CD4-positive, CD25-positive, alpha-beta regulatory T cell (primary cell): ENCODE results near the gene CD79A. TPM values are rescaled to one million over a fixed set of nuclear protein-coding genes. Genes with fewer than 3 reads are reported as not detected.
"Not testable (repeated sequence)": the region's sequence is repeated elsewhere in the genome, so short reads cannot be mapped to it uniquely, and the experiment has no call there.

Experiments used
- ATAC-seq, 2 donors: fragments of 150-1000 bp; cut with Tn5 transposase; one replicate each; pipeline ENCODE4 v1.10.0; 2021; ENCODE audit warnings: low read depth in 2 of 2, moderate number of reproducible peaks in 2 of 2, moderate library complexity in 1 of 2
- DNase-seq, 3 donors: peaks; one replicate each; pipeline versions ENCODE4 v3.0.0 to v3.0.0-alpha.2; 2012 to 2022; ENCODE audit warnings: mixed read lengths in 1 of 3
- H3K27ac ChIP-seq: one replicate; pipeline ENCODE4 v1.7.0; 2013; ENCODE audit warnings: mild to moderate bottlenecking, low read length; ENCODE audit not compliant: insufficient read depth, poor library complexity, severe bottlenecking
- H3K27me3 ChIP-seq: one replicate; pipeline ENCODE4 v1.7.0; 2013; ENCODE audit warnings: low read length; ENCODE audit not compliant: control insufficient read depth, insufficient read depth
- H3K36me3 ChIP-seq: one replicate; pipeline ENCODE4 v1.7.0; 2013; ENCODE audit warnings: mild to moderate bottlenecking, low read length, moderate library complexity; ENCODE audit not compliant: control insufficient read depth, insufficient read depth
- H3K4me1 ChIP-seq: 2 replicates; pipeline ENCODE4 v1.7.0; 2013; ENCODE audit warnings: mild to moderate bottlenecking, low read length; ENCODE audit not compliant: insufficient read depth, control insufficient read depth, poor library complexity, severe bottlenecking
- H3K4me3 ChIP-seq: one replicate; pipeline ENCODE4 v1.7.0; 2013; ENCODE audit warnings: low read depth, mild to moderate bottlenecking, low read length, moderate library complexity
- H3K9me3 ChIP-seq, 2 experiments: 1 replicate in 1 of 2; 2 replicates in 1 of 2; pipeline ENCODE4 v1.7.0; 2013; ENCODE audit warnings: low read length in 2 of 2, mild to moderate bottlenecking in 1 of 2, moderate library complexity in 1 of 2; ENCODE audit not compliant: control insufficient read depth in 2 of 2
- H3K27ac Mint-ChIP-seq, 3 donors: one replicate each; pipeline ENCODE4 v1.8.0; 2020 to 2022; ENCODE audit warnings: mild to moderate bottlenecking in 3 of 3, mixed read lengths in 3 of 3, moderate library complexity in 2 of 3
- H3K27me3 Mint-ChIP-seq: one replicate; pipeline ENCODE4 v1.8.0; 2022; ENCODE audit warnings: mild to moderate bottlenecking, mixed read lengths
- H3K36me3 Mint-ChIP-seq: one replicate; pipeline ENCODE4 v1.8.0; 2020; ENCODE audit warnings: mixed read lengths
- H3K4me1 Mint-ChIP-seq, 4 donors: one replicate each; pipeline ENCODE4 v1.8.0; 2020 to 2022; ENCODE audit warnings: mixed read lengths in 4 of 4, mild to moderate bottlenecking in 1 of 4
- H3K4me3 Mint-ChIP-seq, 4 donors: one replicate each; pipeline ENCODE4 v1.8.0; 2020 to 2022; ENCODE audit warnings: mild to moderate bottlenecking in 4 of 4, mixed read lengths in 4 of 4, moderate library complexity in 3 of 4
- H3K9me3 Mint-ChIP-seq, 7 donors: one replicate each; pipeline ENCODE4 v1.8.0; 2020 to 2022; ENCODE audit warnings: mixed read lengths in 7 of 7, mild to moderate bottlenecking in 3 of 7, moderate library complexity in 2 of 7
- polyA plus RNA-seq, 4 donors: library from polyadenylated mRNA; unstranded; fragments of 300-500 nt; fragmentation: Illumina TruSeq; gene quantifications; one replicate each; pipeline ENCODE4 v1.2.3, GENCODE V29; 2021
- total RNA-seq: library from RNA; stranded (reverse); gene quantifications from one replicate; pipeline ENCODE4 v1.2.3, GENCODE V29; 2022

CD79A gene
- total and polyA plus RNA-seq, 5 donors from 2014 or later: 4.9 to 17.9 (median 15.9) TPM

- Mint-ChIP-seq H3K9me3 (peaks cover 0 to 5% (median 0%) of the 10 kb centered on the region in 7 donors), H3K27me3 (peaks cover 28% of the 10 kb centered on the region), H3K27ac (peak overlapping the region; percentile 57 to 87 (median 74)), H3K36me3 (peaks cover 12% of the 10 kb centered on the region), H3K4me3 (peak overlapping the region; percentile 22 to 65 (median 40)), H3K4me1 (peaks cover 0 to 56% (median 21%) of the 10 kb centered on the region in 4 donors)
- peak in 1 of 2 donors; percentile 9 for ATAC-seq
- DNase-seq: no peak
- H3K27ac ChIP-seq: no peak overlapping the region
- no peaks in the 10 kb centered on the region for H3K9me3 ChIP-seq
- no peak overlapping the region for H3K4me3 ChIP-seq
- H3K36me3 ChIP-seq: peaks cover 15% of the 10 kb centered on the region
- peaks cover 32% of the 10 kb centered on the region for H3K4me1 ChIP-seq
- peaks cover 6% of the 10 kb centered on the region for H3K27me3 ChIP-seq
Observed at GRCh38 chr19:41910240-41910991, 33.3 kb downstream of the CD79A start.

- Histone ChIP-seq H3K9me3 (no peaks in the 10 kb centered on the region), H3K27me3 (peaks cover 10% of the 10 kb centered on the region), H3K27ac (no peak overlapping the region), H3K4me3 (no peak overlapping the region), H3K36me3 (peaks cover 6% of the 10 kb centered on the region), H3K4me1 (peaks cover 41% of the 10 kb centered on the region)
- peaks cover 0 to 5% (median 0%) of the 10 kb centered on the region in 7 donors for H3K9me3 Mint-ChIP-seq
- DNase-seq (peak in 1 of 3 donors; percentile 45), ATAC-seq (peak; percentile 18 to 26)
- H3K27ac Mint-ChIP-seq: peak overlapping the region; percentile 57 to 87 (median 79)
- H3K4me3 Mint-ChIP-seq: peak overlapping the region in 3 of 4 donors; percentile 58 to 74 (median 65)
- peaks cover 7% of the 10 kb centered on the region for H3K36me3 Mint-ChIP-seq
- peaks cover 28% of the 10 kb centered on the region for H3K27me3 Mint-ChIP-seq
- peaks cover 0 to 49% (median 16%) of the 10 kb centered on the region in 4 donors for H3K4me1 Mint-ChIP-seq
Observed at GRCh38 chr19:41910992-41911888, 34.2 kb downstream of the CD79A start.

GRCh38 chr19:41911889-41912731 is 35.0 kb downstream of the CD79A start:
- Mint-ChIP-seq H3K4me1 (peaks cover 0 to 44% (median 15%) of the 10 kb centered on the region in 4 donors), H3K27ac (peak overlapping the region; percentile 38 to 87 (median 73))
- DNase-seq: no peak

GRCh38 chr19:41912899-41913537 is 35.9 kb downstream of the CD79A start:
- peaks cover 0 to 5% (median 0%) of the 10 kb centered on the region in 7 donors for H3K9me3 Mint-ChIP-seq
- H3K36me3 Mint-ChIP-seq: no peaks in the 10 kb centered on the region
- DNase-seq: no peak
- peak in 1 of 2 donors; percentile 4 for ATAC-seq
- peaks cover 37% of the 10 kb centered on the region for H3K4me1 ChIP-seq
- H3K27ac Mint-ChIP-seq: no peak overlapping the region
- no peaks in the 10 kb centered on the region for H3K36me3 ChIP-seq
- H3K4me3 Mint-ChIP-seq: peak overlapping the region in 1 of 4 donors; percentile 62
- H3K27me3 Mint-ChIP-seq: peaks cover 28% of the 10 kb centered on the region
- no peak overlapping the region for H3K27ac ChIP-seq
- peaks cover 0 to 40% (median 15%) of the 10 kb centered on the region in 4 donors for H3K4me1 Mint-ChIP-seq
- no peak overlapping the region for H3K4me3 ChIP-seq
- H3K9me3 ChIP-seq: no peaks in the 10 kb centered on the region
- peaks cover 19% of the 10 kb centered on the region for H3K27me3 ChIP-seq

More at GRCh38 chr19:41911889-41912731, 35.0 kb downstream of the CD79A start:
- H3K4me3 ChIP-seq: no peak overlapping the region
- Mint-ChIP-seq H3K27me3 (peaks cover 28% of the 10 kb centered on the region), H3K9me3 (peaks cover 0 to 5% (median 0%) of the 10 kb centered on the region in 7 donors), H3K4me3 (peak overlapping the region; percentile 58 to 74 (median 62)), H3K36me3 (peaks cover 3% of the 10 kb centered on the region)
- H3K27me3 ChIP-seq: peaks cover 19% of the 10 kb centered on the region
- peaks cover under 1% of the 10 kb centered on the region for H3K36me3 ChIP-seq
- H3K27ac ChIP-seq: no peak overlapping the region
- ATAC-seq: no peak
- no peaks in the 10 kb centered on the region for H3K9me3 ChIP-seq
- H3K4me1 ChIP-seq: peaks cover 39% of the 10 kb centered on the region

GRCh38 chr19:41913538-41914423 is 36.7 kb downstream of the CD79A start:
- H3K36me3 ChIP-seq: no peaks in the 10 kb centered on the region
- peaks cover 37% of the 10 kb centered on the region for H3K4me1 ChIP-seq
- Mint-ChIP-seq H3K27me3 (peaks cover 28% of the 10 kb centered on the region), H3K4me1 (peaks cover 0 to 40% (median 15%) of the 10 kb centered on the region in 4 donors), H3K27ac (peak overlapping the region in 1 of 3 donors; percentile 53), H3K9me3 (peaks cover 0 to 5% (median 0%) of the 10 kb centered on the region in 7 donors), H3K36me3 (no peaks in the 10 kb centered on the region), H3K4me3 (peak overlapping the region in 2 of 4 donors; percentile 26 to 62)
- H3K27ac ChIP-seq: no peak overlapping the region
- ATAC-seq (no peak), DNase-seq (no peak)
- no peak overlapping the region for H3K4me3 ChIP-seq
- no peaks in the 10 kb centered on the region for H3K9me3 ChIP-seq
- peaks cover 19% of the 10 kb centered on the region for H3K27me3 ChIP-seq

GRCh38 chr19:41914424-41914834 is 37.4 kb downstream of the CD79A start:
- not testable (repeated sequence) for ATAC-seq, H3K36me3 Mint-ChIP-seq, H3K4me3 ChIP-seq, H3K9me3 ChIP-seq, H3K36me3 ChIP-seq, H3K9me3 Mint-ChIP-seq, H3K27ac ChIP-seq, DNase-seq
- peaks cover 37% of the 10 kb centered on the region for H3K4me1 ChIP-seq
- H3K4me1 Mint-ChIP-seq: peaks cover 0 to 37% (median 12%) of the 10 kb centered on the region in 4 donors
- H3K27me3 ChIP-seq: peaks cover 19% of the 10 kb centered on the region
- H3K27ac Mint-ChIP-seq: peak overlapping the region in 1 of 3 donors; percentile 53
- peaks cover 28% of the 10 kb centered on the region for H3K27me3 Mint-ChIP-seq
- peak overlapping the region in 2 of 4 donors; percentile 19 to 62 for H3K4me3 Mint-ChIP-seq
